Iris pigment epithelial cell (primary cell): ENCODE results near the gene MYOCD.
A peak's percentile ranks its signal among the peaks of the same experiment; 100 is the strongest.

Source experiments
- DNase-seq: peaks from one replicate; pipeline ENCODE4 v3.0.0-alpha.2; 2011; ENCODE audit warnings: low read depth

MYOCD gene

DNA sequence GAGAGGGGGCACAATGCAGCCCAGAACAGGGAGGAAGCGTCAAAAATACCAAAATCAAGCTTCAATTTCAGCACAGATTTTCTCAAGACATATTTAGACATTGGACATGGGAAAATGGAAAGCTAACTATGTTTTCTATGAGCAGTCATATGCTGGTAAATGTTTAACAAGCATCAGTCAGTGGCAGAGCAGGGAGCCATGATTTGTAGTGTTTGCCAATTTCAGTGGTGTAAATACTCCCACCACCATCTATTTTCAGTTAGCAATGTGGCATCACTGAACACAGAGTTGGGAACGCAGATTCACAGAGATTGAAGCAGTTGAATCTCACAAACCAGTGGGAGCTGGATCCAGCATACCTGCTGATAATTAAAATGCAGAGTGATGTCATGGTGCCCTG, 24.6 kb upstream of the MYOCD start:
- DNase-seq, result no peak

DNA sequence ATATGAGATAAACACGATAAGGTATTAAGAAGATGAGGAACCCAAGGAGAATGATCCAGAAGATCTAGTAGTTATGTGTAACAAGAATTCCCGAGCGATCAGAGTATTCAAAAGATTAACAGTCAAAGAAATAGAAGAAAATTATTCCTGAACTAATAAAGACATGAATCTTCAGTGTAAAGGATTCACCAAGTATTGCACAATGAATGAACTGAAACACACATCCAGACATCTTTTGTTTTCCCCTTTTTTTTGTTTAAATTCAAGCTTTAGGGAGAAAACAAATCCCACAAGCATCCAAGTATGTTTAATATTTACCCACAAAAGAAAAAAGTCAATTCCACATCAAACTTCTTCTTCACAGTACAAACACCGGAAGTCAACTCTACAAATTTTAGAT, 23.7 kb upstream of the MYOCD start:
- no peak for DNase-seq

DNA sequence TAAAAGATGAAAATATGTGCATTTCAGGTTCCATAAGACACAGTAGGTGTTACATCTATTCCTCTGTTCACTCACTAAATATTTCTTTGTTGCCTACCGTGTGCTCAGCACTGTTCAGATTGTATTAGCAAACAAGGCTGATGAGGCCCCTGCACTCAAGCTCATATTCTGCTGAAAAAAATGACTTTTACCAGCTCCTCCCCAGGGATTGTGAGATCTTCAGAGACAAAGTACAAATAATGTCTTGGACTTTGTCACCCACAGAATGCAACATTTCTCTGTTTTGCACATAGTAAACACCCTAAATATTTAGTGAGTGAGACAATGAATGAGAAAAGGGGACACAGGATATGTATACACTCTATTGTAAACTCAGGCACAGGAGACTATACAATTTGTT, 21.9 kb upstream of the MYOCD start:
- DNase-seq, result no peak

DNA sequence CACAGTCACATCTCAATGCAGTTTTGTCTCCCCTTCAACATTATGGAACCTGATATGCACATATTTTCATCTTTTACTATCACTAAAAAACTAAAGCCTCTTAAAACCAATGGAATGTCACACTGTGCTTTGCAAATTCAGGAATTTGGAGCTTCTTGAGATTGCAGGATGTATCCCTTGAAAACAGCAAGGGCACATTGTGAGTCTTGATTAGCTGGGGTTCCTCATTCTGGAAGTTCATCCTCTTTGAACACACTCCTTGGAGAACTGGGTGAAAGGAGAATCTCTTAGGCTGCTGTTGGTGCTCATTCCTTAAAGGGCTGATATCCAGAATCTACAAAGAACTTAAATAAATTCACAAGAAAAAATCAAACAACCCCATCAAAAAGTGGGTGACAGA, 21.1 kb upstream of the MYOCD start:
- DNase-seq, result no peak

DNA sequence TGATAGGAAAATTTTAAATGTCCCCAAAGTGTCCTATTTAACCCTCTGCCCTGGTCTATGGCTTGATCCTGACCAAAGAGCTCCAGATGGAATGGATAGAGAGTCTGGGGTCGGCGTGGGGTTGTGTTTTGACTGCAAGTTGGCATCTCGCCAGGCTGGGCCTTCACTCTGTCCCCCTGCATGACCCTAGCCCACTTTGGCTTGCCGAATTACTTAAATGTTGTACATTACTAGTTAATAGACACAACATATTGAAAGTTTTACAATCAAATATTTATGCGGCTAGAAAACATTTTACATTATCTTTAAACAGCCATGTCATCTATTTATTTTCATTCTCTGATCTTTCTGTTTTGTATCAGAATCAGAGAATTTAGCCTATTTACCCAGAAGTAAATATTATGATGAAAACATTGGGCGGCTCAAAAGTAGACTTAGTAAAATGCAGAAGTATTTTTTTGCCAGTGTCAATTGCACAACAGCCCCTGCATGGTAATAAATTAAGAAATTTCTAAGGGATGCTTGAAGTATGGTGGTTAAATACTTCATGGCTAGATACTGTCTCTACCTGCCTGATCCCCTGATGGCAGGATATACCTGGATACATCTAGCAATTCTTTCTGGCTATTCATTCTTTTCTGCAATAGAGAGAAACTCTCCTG, 18.8 kb upstream of the MYOCD start:
- no peak for DNase-seq

DNA sequence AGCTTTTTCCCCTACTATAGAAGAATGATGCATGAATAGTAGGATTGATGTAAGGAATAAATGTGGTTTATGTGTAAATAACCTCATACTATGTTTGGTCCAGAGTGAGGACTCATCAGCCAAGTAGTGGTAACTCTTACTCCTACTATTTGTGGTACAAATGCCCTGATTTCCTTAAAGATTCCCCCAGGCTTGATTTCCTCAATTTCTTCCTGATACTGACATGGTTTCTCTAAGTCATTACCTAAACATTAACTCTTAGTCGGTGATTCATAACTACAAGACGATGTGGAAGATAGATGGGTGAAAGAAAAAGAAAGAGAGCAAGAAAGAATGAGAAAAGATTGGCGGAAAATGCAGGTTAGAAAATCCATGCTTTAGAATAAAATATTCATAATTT, 17.2 kb upstream of the MYOCD start:
- DNase-seq, result no peak

DNA sequence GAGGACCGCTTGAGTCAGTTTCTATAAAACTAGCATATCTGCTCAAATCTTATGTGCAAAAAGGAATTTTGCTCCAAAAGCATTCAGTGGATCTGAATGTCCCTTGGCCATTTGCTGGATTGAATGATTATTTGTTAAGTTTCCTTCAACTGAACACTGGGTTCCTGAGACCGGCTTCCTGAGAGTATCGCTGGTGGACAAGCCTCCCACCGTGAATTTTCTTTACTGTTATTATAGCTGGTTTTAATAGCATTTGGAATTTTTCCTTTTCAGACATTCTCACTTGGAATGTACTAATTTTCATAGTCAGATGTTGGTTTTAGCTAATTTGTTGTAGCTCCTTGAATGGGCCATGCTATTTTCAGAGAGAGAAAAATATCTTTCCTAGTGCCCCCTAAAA, 9.8 kb upstream of the MYOCD start:
- DNase-seq, result no peak

DNA sequence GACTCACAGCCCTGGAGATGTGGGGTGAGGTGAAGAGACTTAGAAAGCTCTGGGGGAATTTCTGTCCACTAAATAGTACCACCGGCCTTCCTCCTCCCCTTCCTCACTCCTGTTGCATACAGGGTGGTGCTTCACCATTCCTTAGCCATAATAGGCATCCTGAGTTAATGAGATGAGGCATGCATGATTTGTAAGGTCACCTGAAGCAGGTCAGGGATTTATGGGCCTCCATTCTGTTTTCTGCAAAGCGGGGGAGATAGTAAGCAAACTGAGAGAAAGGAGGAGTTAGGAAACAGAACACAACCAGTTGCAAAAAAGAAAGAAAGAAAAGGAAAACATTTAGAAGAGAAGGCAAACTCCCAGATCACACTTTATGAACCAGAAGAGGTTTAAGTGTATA, 9.3 kb upstream of the MYOCD start:
- DNase-seq, result no peak

DNA sequence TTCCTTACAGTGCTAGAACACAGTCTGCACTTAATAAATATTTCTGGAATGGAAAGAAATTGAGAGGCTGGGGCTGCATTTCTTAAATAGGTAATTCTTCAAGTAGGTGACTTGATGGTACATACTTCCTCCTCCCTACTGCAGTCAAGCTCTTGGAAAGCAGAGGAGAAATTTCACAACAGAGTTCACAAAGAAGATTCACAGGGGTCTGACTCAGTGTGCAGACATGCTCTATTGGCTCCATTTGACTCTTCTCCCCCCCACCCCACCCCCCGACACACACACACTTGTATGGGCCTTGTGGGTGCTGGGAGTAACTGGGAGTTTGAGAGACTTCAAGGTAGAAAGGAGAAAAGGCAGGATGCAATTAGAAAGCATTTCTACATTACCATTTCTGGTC, 6.2 kb upstream of the MYOCD start:
- peak; percentile 94 for DNase-seq

DNA sequence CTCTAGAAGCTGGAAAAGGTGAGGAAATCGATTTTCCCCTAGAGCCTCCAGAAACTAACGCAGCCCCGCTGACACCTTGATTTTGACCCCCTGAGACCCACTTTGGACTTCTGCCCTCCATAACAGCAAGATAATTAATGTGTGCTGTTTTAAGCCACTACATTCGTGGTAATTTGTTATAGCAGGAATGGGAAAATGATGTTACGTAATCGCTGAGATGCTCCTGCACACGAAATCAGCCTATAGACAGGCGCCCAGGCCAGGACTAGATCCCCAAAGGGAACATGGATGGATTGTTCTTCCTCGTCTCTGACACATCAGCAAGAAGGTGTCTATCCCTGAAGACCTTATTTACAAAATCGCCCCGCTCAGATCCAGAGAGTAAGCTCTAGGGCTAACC, 1.4 kb upstream of the MYOCD start:
- DNase-seq, result no peak

DNA sequence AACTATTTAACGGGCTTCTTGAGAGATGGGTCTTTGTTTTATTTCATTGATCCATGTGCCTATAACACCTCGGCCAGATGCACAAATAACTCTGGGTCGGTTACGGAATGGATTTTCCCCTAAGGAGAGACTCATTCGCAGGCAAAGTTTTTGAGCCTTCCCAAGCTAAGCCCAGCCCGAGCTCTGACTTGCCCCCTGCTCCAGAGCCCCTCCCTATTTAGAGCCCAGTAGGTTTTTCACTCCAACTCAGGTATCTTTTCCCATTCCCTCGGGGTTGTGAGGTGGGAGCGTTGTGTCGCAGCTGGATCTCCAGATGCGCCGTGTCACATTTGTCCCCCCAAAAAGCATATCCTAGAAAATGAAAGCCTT, 812 bp upstream of the MYOCD start:
- no peak for DNase-seq

DNA sequence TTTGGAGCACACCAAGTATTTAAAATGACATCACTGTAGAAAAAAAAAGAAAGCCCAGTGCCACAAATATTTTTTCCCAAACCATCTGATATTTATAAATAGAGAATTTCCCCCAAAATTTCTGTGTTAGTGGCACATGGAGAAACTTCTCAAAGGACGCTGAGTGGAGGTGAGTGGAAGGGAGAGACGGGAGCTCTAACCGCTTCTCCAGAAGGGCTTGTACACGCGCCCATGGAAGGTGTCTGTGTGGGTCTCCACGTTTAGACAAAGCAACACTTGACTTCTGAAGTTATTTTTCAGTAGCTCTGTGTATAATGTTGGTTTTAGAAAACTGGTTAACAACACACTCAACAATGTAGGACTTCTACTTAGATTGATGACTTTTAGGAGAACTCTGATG, 1.0 kb downstream of the MYOCD start:
- DNase-seq, result no peak

DNA sequence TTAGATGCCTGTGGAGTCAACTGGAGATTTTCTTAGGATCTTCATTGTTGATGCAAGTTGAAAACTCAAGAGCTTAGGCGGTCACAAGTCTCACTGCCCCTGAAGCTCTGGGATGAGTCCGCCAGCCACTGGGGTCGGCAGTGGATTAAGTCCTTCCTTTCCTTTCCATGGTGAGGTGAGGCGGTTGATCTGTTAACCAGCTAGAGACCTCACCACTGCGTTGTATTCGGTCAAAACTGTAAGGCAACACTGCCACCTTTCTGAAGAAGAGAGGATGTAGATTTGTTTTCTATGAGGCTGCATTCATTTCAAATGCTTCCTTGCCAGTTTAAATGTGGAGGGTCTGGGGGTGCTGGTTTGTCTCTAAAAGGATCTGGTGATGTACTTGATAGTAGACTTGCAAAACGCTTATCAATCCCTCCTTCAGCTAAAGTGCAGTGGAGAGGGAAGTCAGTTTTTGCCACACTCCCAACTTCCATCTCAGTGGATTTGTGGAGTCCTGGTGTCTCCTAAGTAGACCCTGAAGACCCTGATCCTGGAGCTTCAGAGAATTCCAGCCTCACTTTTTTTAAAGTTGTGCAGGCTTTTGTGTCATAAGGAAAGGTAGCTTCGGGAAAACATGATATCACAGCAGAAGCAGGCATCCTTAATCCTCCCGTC, 1.7 kb downstream of the MYOCD start:
- DNase-seq, result peak; percentile 69

DNA sequence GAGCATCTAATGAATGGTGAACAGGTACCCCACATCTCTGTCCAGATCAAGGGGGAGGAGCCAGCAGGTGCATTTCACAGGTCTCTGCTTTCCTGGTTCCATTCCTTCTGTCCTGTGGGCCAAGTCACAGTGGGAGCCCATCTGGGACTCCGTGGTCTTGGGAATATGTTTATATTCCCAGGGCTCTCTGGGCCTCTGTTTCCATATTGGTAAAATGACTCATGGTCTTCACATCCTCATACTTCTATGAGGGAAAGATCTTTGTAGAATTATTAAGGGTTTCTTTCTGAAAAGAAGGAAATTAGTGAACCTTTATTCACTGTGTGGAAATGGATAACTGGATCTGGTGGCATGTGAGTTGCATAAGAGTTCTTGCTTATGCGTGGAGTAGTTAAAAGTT, 6.2 kb downstream of the MYOCD start:
- no peak for DNase-seq

DNA sequence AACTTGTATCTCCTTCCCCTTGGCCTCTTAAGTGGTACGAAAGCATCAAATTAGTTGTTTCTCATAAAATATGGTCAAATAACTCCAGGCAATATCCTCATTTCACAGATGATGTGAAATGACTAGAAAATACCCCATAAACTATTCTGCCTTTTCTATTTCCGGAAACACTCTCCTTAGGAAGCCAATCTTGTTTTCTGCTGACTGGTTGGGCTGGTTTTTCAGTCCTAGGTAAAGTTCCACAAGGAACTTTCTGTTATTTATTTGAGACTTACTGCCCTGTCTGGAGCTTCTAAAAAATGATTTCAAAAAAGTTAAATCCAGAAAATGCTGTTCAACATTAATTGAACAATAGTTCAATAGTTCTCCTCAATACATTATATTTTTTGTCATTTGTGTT, 7.3 kb downstream of the MYOCD start:
- DNase-seq, result no peak

DNA sequence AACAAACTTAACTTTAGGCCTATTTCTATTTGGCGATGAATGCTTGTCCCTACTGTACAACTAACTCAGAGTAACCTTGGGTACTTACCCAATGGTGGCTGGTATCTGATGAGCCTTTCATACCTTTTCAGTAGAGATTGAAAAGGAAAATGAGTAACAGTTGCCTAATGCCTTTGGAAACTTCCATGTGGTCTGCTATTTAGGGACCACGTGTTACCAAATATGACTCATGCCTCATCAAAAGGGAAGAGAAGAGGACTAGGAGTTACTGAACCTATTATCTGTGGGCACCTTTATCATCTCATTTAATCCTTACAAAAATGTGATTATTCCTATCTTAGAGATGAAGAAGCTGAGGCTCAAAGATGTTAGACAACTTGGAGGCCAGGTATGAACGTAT, 8.1 kb downstream of the MYOCD start:
- DNase-seq, result peak; percentile 52

DNA sequence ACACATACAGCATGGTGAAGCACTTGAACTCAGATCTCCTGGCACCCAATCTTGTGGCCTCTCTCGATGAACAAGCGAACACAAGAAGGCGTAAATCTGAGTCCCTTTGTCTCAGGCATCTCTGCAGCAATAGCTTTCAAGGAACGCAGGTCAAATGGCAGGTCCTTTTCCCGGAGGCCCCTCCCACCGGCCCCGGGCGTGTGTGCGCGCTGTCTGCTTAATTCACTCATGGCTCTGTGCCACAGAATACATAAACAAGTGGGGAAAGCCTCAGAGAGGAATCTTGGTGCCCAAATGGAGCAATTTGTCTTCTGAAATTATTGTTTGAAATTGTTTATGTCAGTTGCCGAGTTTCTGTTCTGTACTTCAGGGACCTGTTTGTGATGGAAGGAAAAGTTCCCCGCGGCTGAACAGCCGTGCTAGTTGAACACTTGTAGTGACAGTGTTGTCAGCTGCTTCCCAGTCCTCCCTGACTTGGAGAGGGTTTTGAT, 14.8 kb downstream of the MYOCD start:
- no peak for DNase-seq

DNA sequence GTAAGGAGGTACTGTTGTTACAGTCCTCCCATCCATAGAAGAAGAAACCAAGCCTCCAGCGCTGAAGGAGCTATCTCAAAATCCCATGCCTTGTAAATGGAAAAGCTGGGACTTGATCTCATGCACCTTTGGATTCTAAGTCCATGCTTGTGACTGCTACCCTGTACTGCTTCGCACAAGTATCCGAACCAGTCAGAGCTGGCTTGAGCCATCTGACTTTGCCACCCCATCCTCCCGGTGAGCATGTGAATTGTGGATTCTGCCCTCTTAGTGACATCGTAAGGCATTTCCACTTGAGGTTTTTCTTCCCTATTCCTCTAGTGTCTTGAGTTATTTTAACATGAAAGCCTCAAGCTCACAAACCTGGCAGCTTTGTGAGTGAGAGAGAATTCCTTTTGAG, 15.3 kb downstream of the MYOCD start:
- DNase-seq, result no peak

DNA sequence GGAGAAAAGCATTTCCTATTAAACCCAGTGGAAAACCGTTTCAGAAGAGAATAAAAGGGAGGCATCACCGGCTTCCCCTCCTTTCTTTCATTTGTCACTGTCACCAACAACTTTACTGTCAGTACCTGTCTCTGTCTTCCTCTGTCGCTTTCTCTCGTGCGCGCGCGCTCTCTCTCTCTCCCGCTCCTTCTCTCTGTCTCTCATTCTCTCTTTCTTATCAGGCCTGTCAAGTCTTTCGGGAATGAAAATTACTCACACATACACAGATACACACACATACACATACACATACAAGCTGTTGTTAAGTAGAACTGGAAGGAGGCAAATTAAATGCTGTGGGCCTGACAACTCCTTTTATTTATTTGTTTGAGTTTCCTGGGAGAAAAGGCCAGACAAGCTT, 17.6 kb downstream of the MYOCD start:
- no peak for DNase-seq

DNA sequence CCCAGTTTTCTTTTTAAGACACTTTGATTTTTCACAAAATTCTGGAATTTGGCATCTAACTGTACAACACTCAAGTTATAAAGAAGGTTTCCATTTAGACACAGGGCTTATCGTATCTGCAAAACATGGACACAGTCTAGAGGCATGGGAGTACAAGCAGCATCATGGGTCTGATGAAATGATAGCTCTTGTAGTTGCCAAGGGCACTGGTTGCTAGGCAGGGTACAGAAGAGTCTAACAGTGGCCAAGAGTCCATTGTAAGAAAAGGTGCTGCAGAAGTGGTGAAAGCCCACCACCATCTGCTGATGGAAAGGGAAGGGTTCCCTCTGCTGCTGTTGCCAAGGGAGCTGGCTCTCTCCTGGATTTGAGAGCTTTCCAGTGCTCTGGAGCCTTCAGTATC, 20.8 kb downstream of the MYOCD start:
- no peak for DNase-seq

DNA sequence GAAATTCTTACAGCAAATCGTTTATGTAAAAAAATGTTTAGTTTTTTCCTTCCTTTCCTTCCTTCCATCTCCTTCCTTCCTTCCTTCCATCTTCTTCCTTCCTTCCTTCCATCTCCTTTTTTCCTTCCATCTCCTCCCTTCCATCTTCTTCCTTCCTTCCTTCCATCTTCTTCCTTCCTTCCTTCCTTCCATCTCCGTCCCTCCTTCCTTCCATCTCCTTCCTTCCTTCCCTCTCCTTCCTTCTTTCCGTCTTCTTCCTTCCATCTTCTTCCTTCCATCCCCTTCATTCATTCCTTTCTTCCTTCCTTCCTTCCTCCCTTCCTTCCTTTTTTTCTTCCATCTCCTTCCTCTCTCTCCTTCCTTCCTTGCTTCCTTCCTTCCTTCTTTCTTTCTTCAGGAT, 22.7 kb downstream of the MYOCD start:
- no peak for DNase-seq

DNA sequence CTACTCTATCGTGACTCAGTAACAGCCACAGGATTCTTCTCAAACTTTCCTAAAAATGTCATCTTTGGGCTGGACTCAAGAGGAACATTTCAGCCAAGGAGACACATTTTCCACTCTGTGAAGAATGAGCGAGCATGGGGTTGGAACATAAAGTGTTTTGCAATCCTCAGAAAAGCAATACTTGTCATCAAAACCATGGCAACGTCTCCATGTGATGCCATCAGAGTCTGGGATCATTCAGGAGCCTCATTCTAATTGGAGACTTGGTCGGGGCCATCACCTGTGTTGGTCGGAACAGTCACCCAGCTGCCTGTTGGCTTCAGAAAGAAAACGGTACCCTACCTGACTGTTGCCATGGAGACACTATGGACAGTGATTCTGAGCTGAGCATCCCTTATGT, 25.5 kb downstream of the MYOCD start:
- DNase-seq, result peak; percentile 14

DNA sequence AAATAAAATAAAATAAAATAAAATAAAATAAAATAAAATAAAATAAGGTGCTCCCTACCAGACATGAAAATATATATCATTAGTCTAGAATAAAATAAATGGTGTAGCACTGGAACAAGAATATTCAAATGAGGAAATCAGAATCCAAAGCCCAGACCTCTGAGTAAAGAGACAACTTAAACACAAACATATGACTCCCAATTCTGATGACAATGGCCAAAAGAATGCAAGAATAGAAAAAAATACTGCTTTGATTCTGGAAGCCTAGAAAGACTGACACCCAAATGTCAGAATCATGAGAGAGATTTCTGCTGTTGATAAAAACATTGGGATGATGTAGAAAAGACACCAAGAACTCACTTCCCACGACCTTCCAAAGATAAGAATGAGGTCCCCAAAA, 27.9 kb downstream of the MYOCD start:
- DNase-seq, result peak; percentile 38

DNA sequence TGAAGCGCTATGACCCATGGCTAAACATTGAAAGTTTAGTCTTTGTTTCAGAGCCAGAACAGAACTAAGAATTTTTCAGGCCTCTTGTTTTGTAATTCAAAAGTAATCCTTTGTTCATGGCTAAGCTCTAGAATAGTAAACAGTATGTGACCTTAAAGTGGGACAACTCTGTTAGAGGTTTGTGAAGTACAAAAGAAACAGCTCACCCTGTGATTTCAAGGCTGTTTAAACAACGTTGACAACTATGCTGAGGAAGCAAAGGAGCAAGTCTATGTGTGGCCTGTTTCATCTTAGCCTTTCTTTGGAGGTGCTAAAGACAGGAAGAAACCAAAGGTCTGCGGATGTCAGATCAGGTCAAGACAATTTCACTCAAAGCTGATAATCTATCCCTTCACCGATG, 40.4 kb downstream of the MYOCD start:
- DNase-seq, result no peak
